ENCODE results near the gene KPNA4.

GRCh38 chr3:160447544-160447943 is 117.8 kb downstream of the KPNA4 start:
- TF ChIP-seq CTCF (IDR thresholded peaks at IDR 0.05; ENCODE audit: borderline replicate concordance, extremely low read depth, low read length, poor library complexity, severe bottlenecking) (no peak), EZH2 (IDR thresholded peaks at IDR 0.05; ENCODE audit: borderline replicate concordance, low read depth, low read length, severe bottlenecking) (no peak)
